Stromal cell of bone marrow (primary cell): ENCODE data around the gene GLI2.
A peak's percentile ranks its signal among the peaks of the same experiment; 100 is the strongest.

Source experiments
- DNase-seq: peaks from one replicate; pipeline ENCODE4 v3.0.0-alpha.2; 2012; ENCODE audit warnings: low read depth

Gene GLI2

DNA sequence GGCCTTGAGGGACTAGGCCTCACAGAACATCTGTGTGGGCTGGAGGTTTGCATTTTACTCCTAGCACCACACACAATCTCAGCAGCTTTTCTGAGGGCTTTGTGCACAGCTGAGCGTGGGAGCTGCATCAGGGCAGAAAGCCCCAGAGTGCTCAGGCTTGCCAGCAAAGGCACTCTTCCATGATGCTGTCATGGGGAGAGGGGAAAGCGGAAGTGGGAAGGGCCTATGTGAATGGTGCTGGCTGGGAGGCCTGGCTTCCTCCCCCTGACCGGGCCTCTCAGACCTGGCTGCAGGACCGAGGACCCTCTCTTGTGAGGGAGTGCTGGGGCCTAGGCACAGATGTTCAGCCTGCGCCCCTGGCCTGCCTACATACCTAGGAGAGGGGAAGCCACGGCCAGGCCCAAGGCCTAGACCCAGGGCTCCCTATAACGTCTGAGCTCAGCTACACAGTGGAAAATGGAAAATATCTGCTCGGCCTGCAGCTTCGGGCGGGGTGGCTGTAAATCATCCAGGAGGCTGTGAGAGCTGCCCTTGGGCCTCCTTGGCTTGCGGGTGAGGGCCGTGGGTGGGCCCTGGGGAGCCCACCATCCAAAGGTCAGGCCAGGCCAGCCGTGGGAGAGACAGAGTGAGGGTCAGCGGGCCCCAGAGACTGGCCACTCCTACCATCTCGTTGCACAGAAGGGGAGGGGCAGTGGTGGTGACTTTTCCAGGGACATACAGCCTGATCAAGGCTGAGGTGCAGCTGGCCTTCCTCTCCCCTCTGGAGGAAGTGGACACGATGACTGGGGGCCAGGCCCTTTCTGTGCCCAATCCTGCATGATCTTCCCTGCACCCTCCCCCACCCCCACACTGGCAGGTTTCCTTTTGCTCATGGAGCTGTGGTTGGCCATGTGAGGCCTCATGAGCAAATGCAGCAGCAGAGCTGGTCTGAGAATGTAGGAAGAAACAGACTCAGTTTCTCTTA lies 22.8 kb downstream of the GLI2 start:
- DNase-seq = peak; percentile 58

DNA sequence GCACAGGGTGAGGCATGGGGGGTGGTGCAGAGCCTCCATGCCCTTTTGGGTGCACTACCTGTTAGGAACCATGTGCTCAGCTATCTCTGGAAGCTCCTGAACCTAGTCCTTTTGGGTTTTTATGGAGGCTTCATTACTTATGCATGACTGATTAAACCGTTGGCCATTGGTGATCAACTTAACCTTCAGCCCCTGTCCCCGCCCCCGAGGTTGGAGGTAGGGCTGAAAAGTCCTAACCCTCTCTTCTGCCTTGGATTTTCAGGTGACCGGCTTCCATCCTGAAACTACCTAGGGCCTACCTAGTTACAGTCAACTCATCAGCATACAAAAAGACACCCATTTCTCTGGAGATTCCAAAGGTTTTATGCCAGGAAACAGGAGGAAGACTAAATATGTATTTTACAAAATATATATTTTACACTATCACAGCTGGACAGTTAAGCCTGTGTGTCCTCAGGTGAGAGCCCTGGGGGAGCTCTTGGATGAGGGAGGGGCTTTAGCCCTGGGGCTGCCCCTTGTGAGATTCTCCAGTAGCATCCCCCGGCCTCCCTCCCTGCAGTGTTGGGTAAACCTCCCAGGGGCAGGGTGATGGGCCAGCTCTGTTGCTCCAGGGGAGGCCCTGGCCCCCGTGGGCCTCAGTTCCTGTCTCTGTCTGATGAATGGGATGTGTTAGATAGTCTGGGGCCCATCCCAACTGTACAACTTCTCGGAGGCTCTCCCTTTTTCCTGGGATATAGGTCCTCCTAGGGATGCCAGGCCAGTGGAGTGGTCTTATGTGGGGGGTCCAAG lies 24.1 kb downstream of the GLI2 start:
- no peak for DNase-seq

DNA sequence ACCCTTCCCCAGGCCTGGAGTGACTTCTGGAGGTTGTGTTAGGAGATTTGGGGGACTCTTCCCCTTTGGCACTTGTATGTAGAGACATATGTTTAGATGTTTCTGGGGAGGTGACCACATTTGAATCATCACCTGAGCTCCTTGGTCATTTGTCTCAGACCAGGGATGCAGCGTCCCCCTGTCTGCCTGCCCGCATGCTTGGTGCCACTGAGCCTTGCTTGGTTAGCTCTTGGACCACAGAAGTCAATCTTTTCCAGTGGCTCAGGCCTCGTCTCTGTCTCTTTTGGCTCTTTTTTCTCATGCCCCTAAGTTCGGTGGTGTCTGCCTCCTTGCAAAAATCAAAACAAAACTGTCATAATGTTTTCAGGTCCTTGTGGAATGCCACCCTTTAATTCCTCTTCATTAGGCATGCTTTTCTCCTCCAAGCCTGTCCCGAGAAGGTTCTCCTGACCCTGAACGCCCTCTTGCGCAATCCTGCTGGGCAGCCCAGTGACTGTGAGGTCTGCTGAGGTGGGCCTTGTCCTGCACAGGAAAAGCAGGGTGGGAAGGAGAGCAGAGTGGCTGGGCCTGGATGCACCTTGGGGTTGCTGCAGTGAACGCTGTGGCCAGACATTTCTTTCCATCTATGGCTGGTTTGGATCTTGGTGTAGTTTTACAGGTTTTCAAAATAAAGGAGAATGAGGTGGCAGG lies 24.9 kb downstream of the GLI2 start:
- DNase-seq = no peak

DNA sequence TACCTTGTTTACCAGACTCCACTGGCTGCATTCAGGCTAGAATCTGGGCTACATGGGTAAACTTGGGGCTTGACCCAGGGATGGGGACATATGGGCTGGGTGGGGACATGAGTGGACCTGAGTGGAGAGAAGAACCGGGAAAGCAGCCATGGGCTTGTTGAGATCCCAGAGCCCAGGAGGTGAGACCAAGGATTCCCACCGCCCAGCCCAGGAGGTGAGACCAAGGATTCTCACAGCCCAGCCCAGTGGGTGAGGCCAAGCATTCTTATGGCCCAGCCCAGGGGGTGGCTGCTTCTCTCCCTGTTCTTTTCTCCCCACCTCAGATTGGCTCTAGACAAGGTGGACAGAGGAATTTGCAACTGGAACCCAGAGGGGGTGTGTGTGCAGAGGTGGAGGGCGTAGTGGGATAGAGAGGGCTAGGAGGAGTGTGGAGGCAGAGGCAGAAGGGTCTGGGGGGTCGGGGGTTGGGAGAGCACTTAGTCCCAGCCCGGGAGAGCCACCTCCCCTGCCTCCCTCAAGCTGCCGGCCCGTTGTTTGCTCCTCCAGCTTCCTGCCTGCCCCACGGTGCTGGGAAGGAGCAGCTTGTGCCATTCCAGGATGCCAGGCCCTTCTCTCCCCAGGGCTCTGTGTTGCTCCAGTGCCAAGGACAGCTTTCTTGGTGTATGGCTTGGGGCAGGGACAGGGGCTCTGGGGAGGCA lies 25.6 kb downstream of the GLI2 start:
- no peak for DNase-seq

DNA sequence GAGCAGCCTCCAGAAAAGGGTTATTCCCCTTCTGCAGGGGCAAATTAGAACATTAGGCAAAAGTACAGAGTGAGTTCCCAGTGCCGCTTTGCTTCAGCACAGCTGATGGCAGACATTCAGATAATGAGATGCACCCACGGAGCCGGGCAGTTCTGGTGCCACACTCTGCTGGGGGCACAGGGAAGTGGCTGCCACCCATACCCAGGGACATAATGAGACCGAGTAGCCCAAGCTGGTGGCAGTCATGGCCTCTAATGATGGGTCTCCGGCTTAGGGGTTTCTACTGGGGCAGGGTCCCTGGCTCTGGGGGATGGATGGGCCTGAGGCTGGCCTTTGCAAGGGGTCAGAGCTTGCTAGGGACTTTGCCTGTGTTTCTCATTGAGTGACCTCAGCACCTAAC lies 26.2 kb downstream of the GLI2 start:
- DNase-seq = no peak

DNA sequence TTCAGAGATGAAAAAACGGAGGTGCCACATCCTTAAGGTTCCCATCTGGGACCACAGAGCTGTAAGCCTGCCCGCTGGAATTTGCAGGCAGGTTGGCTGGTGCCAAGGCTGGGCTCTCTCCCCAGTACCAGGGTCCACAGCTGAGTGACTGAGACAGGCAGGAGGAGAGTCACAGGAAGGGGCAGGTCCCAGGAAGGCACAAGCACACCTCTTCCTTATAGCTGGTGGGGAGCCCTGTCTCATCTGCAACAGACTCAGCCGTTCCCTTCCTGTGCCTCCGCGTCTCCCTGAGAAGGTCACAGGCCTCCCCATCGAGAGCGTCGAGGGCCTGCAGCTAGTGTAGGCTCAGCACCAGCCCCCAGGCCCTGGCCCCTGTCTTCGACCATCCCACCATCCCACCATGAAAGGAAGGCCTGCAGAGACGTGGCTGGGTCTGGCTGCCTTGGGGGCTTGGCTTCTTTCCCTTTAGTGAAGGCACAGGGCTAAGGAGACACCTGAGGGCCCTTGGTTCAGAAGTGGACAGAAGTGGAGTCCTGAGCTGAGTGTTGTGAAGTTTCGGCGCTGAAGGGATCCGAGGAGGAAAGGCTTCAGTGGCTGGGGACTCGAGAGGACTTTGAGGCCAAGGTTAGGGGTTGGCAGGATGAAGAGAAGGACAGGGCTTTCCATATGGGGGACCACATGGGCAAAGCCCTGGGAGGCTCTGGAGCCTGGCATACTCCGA lies 26.8 kb downstream of the GLI2 start:
- DNase-seq = no peak

DNA sequence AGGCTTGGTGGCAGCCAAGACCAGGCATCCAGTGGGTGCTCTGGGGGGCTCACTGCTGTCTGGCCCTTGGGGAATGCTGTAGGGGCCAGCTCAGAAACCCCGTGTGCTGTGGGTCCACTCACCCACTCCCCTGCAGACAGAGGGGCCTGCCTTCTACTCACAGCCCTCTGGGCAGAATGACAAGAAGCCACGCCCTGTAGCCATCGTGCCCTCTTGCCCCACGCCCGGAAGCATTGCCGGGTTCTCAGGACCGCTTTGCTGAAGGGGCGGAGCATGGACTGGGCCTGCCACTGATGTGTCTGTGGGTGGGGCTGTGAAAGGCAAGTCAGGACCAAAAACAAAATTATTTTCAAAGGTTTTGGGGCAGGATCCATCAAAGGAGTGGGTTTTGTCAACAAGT lies 27.8 kb downstream of the GLI2 start:
- no peak for DNase-seq

DNA sequence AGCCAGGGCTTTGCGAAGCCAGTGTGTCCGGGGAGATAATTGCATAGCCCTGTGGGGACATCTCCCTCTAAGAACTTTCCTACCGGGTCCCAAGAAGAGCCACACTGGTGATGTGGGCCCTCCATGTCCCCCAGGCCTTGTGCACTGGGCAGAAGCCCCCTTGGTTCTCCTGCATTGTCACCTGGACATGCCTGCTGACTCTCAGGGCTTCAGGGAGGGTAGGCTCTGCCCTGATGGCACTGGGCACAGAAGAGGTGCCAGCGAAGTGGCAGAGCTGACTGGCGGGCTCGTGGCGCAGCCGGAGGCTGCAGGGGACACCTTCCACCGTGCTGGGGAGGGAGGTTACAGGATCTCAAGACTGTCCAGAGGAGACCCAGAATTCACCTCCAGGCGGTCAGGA lies 28.3 kb downstream of the GLI2 start:
- DNase-seq = no peak

DNA sequence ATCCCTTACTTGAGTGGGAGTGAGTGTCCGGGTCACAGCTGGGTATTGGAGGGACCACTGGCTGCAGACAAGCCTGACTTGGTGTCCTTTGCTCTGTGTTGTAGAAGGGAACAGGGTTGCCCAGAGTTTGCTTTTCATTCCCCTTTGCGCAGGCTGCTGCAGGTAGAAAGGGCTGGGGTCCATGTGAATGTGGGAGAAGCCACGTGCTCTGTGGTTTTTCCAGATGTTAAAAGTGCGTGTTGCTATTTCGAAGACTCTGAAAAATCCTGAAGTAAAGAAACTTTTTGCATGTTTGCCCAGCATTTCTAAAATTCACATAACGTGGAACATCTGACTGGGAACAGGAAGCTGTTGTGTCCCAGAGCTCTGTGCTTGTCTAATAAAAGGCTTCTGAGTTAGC lies 28.8 kb downstream of the GLI2 start:
- DNase-seq = no peak

DNA sequence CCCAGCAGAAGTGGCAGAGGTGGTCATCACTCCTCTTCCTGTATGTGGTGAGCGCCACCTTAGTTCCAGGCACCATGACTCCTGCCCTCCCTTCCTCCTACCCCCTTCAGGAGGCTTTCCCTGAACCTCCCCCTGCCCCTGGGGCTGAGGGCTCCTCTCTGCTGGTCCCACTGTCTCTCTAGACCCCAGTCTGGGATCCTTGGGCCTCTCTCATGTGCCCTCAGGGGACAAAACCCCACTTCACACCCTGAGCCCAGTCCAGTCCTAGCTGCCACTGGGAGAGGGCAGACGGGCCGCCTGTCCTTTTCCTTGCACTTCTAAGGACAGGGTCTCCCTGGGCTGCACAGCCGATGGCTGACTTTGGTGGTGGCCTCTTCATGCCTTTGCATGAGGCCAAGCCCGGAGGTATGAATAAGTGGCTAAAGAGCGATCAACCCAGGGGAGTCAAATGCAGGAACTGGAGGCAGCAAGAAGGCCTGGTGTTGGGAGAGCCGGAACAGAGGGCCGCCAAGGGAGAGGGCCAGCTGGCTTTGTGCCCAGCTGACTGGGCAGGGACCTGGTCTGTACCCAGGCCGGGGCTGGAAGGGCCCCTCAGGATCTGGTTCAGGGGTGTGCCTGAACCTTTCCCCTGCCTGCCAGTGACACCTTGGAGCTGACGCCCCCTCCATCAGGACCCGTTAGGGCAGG lies 29.5 kb downstream of the GLI2 start:
- no peak for DNase-seq

DNA sequence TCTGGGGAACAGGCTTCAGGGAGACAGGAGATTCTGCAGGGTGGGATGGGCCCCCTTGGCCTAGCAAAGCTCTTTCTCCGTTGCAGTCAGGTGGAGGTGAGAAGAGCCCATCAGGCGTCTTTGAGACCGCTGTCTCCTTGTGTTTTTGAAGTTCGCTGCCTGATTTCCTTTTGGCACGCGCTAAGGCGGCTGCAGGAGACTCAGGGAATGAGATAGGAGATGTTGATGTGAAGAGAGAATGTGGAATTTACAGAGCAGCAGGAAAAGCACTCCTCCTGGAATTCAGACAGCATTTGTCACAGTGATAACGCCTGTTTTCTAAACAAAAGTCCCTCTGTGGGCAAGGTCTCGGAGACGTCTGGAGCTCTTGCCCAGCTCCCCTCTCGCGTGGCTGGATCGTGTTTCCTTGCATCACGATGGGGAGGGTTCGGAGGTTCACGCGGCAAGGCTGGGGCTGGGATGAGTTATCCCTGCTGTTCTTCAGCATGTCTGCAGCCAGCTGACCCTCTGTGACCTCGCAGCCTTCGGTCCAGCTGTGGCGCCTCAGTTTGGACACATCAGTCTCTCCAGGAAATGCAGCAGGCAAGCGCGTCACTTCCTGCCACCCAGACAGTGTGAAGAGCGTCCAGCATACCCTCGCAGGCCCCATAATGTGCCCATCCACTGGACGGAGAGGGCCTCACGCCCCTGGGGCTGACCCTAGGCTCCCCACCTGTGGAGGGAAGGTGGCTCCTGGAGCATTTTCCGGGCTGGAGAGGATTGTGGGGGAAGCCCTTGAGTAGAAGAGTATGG lies 30.2 kb downstream of the GLI2 start:
- peak; percentile 60 for DNase-seq

DNA sequence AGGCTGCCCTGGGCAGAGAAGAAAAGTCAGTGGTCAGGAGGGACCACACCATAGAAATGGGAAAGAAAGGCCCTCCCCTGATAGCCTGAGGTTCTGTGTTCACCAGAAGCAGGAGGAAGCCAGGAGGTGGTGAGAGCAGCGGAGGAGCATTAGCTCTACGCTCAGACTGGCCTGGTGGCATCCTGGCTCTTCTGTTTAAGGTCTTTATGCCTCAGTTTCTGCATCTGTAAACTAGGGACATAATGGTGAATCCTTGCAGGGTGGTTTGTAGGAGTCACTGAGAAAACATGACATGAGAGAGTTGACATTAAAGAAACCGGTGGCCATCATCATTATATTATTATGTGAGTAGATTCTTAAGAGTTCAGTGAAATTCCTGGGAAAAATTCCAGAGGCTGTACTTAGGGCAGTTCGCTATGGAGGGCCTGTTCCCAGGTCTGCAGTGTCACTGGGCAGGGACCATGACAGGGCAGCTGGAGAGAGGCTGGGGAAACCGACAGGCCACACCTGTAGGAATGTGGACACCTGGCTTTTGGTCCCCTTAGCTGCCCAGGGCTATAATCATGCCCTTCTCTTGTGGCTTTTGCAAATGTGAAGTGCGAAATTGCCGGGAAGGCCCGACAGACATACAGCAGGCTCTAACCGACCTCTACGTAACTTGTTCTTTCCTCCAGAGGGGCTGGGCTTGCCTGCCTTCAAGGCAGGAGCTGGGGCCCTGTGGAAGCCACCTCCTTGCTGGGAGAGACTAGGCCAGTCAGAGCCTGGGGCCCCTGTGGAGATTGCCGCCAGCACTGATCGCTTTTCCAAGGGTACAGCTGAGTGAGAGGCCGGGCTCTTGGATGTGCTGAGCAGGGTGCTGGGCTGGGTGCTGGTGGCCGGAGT lies 31.0 kb downstream of the GLI2 start:
- no peak for DNase-seq

DNA sequence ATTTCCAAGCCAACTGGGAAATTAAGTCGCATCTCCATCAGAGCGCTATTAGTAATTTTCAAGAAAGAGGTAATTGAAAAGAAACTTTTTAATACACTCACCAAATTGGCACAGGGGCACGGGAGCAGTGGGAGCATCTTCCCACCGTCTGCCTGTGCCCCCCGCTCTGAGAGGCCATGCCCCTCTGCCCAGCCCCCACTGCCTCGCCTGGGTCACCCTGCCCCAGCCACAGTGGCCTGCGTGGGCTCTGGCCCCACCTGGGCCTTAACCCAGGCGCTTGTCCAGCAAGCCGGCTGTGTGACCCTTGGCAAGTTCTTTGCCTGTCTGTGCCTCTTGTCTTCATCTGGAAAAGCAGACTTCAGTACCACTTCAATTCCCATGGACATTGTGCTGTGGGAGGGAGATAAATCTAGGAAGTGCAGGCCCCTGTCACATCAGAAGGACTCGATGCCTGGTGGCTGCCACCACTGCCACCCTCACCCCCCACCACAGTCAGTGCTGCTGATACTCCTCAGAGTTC lies 31.9 kb downstream of the GLI2 start:
- DNase-seq = no peak

DNA sequence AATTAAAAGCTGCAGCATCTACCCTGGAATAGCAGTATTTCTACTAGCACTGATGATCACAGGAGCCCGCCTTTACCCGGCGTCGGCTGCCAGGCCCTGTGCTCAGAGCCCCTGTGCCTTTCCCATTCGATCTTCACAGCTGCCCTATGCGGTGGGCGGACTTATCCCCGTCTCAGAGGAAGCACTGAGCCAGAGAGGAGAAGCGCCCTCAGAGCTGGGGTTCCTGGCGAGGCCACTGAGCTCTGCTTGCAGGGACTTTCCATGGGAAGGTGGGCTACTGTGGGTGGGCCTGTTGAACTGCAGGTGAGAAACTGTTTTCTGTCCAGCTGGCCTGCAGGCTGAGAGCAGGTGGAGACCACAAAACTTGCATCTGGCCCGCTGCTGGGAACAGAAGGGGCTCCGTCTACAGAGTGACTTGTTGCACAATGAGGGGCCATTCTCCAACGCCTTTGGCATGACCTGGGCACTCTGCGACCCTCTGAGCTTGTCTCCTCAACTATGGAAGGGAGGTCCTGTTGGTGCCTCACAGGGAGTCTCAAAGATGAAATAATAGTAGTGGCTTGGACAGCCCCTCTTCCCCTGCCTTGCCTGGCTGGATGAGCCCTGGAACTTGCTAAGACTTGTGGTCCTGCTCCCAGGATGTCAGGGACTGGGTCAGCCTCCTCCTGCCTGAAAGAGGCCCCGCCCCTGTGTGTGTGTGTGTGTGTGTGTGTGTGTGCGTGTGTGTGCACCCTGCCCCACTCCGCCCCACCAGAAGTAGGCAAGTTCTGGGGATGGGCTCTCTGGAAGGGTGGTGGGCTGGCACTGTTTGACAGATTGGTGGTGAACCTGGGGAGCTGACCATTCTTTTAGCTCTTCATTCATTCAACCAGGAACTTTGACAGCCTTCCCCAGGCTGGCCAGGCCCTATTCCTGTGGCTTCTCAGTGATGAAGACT lies 32.7 kb downstream of the GLI2 start:
- DNase-seq = no peak

DNA sequence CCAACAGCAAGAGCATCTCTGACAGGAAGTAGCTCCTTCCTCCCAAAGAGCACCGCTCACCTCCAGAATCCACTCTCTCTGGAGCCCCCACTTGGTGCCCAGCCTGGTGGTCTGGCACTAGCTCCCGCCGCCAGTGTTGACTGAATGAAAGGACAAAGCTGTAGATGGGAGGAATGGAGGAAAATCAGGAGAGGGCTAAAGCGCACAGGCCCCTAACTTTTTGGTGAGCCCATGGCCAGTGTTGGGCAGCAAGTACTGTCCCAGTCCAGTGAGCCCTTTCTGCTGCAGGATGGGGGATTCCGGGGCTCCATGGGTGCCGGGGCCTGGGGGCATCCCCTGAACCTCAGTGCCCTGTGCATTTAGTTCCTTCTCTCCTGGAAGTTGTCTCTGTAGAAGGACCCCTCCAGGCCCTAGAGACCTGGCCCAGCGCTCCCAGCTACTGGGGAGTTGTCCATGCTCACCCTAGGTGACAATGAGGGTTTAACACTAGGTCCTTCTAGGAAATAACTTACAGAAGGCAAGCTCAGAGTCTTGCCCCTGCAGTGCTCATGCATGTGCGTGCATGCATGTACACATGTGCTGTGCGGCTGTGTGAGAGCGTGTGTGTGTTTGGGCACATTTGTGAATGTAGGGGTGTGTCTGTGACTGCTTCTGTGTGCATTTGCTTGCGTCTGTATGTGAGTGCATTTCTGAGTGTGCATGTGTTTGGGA lies 33.6 kb downstream of the GLI2 start:
- no peak for DNase-seq

DNA sequence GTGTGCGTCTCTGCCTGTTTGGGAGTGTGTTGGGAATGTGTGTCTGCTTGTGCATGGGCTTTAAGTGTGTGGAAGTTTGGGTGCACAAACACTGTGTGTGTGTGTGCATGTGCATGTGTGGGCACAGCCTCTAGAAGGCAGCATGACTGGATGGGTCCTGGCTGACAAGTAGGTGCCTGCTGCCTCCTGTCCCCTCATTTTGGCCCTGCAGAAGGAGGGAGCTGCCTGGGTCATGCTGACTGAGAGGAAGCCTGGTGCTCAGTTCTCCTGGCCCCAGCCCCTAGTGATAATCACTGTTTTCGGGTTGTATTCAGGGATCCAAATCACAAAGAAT lies 34.1 kb downstream of the GLI2 start:
- no peak for DNase-seq

DNA sequence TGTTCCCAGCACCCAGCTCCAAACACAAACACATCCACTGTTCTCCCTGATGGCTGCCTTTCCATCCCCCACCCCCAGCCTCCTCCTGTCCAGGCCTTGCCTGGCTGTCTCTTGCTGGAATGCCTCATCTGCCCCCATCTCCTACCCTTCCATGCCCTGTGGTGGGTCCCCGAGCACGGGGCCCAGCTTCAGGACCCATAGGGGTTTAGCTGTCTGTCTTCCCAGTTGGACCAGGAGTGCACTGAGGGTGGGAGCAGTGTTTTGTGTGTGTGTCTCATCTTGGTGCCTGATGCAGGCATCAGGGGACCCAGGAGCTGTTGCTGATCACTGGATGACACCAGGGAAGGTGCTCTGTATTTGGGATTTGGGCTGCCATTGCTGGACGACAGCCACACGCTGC lies 34.5 kb downstream of the GLI2 start:
- DNase-seq = no peak
